SW 1271 (cell line): Measurements from ENCODE around the gene LRRC59.

Experiments used
- DNase-seq, 2 experiments: peaks; one replicate each; lab custom pipeline; 2025; lab: John Stamatoyannopoulos, UW

Gene LRRC59

GRCh38 chr17:50386510-50386909 is 10.8 kb downstream of the LRRC59 start:
- no peak for DNase-seq

DNA sequence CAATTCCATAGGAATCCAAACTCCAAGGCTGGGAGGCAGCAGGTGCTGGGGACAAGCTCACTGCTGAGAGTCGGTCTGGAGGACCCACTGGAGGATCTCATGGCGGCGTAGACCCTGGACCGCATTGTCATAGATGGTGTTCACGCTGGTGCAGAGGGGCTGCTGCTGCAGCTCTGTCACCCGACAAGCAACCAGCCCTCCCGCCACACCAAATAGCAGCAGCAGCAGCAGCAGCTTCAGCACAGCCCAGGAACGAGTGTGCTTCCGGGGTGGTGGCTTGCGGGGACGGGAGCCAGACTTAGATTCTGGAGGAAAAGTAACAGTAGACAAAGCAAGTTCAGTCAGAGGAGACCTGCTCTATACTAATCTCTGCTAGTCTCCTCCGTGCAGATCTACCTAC is 14.4 kb downstream of the LRRC59 start:
- no peak for DNase-seq

- DNase-seq, result no peak
Measured at GRCh38 chr17:50381920-50382319, 15.4 kb downstream of the LRRC59 start.

GRCh38 chr17:50381260-50381815 is 16.0 kb downstream of the LRRC59 start:
- no peak for DNase-seq

DNA sequence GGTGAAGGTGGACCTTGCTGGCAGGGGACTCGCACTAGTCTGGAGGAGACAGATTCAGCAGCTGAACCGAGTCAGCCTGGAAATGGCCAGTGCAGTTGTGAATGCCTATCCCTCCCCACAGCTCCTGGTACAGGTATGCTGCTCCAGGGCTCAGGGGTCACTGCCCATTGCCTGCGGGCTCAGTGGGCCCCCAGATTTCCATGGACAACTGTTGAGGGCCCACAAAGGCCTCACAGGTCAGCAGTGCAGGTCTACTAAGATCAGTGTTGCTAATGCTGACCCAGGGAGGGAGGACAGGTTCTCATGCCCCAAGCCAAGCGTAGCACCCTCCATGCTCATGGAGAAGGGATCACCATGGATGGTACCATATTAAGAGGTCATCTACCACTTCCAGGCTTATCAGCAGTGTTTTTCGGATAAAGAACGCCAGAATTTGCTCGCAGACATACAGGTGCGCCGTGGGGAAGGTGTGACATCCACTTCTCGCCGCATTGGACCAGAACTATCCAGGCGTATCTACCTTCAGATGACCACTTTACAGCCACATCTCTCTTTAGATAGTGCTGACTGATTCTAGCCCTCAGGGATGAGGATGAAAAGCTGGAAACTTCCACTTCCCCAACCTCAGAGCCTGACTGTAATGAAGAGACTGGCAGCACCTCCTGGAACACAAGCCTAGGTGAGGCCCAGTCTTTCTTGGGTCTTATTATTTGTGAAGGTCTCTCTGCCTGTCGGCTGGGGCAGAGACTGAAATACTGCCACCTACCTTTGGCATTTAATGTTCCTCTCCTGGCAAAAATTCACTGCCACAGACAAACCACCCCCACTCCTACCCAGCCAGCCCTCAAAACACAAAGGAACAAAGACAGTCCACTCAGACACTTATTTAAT is 16.7 kb downstream of the LRRC59 start:
- no peak for DNase-seq

DNA sequence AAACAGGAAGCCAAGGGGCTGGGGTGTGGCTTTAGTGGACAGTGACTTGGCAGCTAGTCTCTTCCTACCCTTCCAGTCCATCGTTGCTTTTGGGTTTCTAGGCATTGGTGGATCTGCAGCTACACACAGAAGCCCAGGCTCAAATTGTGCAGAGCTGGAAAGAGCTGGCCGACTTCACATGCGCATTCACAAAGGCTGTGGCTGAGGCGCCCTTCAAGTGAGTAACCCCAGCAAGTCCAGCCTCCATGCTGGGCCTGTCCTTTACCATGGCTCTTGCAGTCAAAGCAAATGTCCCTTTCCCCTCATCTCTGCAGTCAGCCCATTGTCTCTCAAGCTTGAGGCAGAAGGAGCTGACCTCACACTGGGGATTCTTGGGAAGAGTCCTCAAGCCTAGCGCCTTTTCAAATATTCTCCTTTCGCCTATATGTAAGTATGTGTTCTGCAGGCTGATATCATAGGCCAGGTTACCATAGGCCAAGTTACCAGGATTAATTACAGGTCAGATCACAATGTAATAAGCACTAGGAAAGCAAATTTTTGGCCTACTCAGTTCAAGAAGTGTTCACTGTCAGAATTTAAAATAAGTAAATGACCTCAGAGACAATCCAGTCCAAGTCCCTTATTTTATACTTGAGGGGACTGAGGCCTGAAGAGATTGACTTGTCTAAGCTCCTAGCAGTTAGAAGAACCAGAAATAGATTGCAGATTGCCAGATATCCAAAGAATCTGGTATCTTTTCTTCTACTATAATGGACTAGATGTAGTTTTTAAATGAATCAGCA is 17.8 kb downstream of the LRRC59 start:
- no peak for DNase-seq

- DNase-seq, result no peak
Measured at GRCh38 chr17:50375858-50376538, 21.3 kb downstream of the LRRC59 start.

DNA sequence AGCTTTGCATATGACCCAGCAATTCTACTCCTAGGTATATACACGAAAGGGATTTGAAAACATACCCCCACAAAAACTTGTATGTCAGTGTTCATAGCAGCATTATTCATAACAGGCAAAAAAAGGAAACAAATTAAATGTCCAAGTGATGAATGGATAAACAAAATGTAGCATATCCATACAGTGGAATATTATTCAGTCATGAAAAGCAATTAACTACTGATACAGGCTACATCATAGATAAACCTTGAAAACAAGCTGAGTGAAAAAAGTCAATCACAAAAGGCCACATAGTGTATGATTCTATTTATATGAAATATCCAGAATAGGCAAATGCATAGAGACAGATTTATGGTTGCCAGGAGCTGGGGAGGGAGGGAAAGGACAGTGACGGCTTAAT is 23.6 kb downstream of the LRRC59 start:
- DNase-seq, result no peak

DNA sequence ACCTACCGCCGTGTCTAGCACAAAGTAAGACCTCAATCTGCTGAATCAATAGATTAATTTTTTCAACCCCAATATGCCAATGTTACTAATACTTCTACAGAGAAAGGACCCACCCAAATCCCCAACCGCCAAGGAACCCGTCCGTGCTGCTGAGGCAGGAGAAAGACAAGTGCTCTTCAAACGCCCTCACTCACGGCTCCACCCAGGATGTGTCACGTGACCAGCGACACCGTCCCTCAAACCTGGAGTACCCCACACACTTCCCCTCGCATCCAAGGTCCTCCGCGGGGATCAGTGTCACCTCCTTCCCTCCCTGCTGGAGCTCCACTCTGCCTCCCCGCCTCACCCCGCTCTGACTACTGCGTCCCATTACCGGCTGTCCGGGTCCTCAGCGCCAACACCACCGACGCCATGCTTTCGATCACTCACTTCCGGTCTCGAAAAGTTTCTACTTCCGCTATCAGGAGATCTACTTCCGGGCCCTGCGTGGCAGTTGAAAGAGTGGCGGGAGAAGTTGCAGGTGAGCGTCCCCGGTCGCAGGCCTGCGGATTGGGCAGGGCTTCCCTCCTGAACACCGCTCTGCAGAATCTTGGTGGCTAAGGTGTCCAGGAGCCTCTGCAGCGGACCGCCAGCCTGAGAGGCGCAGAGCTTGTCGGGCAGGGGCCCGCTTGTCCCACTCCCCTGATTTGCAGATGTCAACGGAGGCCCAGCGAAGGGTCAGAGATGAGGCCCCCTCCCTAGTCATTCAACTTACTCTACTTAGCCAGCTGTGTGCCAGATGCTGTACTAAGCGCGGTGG is 24.4 kb downstream of the LRRC59 start, which contains the start of the genes EME1 and MRPL27:
Gene EME1, plus strand, starts transcription at position 472 of the 799 bp plus-strand sequence. CDS start 1,980 bp downstream, outside the sequence.
Gene MRPL27, minus strand, starts transcription at position 427 of the 799 bp plus-strand sequence. Its CDS starts 14 bp downstream, at position 413.
- DNase-seq, result peak; percentile 87 to 92

GRCh38 chr17:50372222-50372757 is 25.0 kb downstream of the LRRC59 start:
- no peak for DNase-seq

DNA sequence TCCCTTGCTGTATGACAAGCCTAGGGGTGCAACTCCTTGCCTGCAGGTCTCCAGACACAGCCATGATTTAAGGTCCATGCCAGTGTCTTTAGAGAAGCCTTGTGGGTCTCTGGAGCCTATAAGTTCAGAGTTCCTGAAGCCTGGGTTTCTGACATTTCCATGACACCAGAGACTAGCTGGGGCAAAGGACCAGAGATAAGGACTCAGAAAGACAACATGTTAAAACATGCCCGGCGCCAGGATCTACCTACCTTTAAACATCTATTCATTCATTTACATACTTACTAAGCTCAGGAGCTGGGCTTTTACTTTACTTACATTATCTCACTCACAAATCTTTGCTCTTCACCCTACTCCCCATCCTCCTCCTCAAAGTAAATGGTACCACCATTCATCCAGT is 25.8 kb downstream of the LRRC59 start:
- DNase-seq, result no peak

- no peak for DNase-seq
Measured at GRCh38 chr17:50370052-50370451, 27.3 kb downstream of the LRRC59 start.

GRCh38 chr17:50367401-50367800 is 29.9 kb downstream of the LRRC59 start:
- no peak for DNase-seq

DNA sequence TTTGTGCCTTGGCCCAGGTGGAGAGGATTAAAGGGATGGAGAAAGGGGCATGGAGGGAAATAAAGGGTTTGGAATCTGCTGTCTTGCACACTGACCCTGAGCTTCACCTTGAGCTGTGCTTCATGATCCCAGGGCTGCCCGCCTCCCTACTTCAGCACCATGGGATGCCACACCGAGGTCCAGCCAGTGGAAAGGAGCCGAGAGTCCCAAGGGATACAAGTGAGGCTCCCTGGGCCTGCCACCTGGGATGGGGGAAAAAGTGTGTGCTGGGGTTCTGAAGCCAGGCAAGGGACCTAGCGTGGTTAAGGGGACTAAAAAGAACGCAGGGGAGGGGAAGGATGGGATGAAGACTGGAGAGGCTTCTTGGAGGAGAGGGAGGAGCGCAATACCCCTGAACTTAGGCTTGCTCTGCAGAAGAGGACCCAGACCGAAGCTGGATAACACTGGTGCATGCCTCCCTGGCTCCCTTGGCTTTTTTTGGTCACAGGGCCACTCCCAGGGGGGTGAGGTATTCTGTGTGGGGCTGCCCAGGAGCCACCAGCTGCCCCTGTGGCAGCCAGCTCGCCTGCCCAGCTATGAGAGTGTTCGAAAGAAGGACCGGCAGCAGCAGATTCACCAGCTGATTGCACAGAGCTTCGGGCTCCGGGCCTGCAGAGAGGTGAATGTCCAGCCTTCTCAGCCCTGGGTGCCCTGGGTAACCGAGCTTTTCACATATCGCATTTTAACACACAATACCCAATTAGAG is 31.5 kb downstream of the LRRC59 start:
- no peak for DNase-seq

DNA sequence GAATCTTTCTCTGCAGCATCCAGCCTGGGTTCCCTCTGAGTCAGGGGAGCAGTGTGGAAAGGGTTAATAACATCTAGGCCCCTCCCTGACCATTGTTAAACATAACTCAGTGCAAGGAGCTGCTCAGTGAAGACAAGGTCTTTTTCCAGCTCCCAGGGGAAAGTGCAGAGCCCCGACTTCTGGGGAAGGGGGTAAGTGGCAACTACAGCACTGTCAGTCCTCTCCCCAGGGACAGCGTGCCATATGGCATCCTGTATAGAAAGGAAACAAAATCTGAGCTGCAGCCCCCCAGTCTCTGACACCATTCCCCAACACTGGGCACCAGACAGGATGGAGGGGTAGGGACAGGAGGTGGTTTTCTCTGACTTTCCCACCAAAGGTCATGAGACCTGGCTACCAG is 32.2 kb downstream of the LRRC59 start:
- no peak for DNase-seq

GRCh38 chr17:50364715-50365114 is 32.6 kb downstream of the LRRC59 start:
- no peak for DNase-seq

- DNase-seq, result no peak
Measured at GRCh38 chr17:50364061-50364458, 33.3 kb downstream of the LRRC59 start.

DNA sequence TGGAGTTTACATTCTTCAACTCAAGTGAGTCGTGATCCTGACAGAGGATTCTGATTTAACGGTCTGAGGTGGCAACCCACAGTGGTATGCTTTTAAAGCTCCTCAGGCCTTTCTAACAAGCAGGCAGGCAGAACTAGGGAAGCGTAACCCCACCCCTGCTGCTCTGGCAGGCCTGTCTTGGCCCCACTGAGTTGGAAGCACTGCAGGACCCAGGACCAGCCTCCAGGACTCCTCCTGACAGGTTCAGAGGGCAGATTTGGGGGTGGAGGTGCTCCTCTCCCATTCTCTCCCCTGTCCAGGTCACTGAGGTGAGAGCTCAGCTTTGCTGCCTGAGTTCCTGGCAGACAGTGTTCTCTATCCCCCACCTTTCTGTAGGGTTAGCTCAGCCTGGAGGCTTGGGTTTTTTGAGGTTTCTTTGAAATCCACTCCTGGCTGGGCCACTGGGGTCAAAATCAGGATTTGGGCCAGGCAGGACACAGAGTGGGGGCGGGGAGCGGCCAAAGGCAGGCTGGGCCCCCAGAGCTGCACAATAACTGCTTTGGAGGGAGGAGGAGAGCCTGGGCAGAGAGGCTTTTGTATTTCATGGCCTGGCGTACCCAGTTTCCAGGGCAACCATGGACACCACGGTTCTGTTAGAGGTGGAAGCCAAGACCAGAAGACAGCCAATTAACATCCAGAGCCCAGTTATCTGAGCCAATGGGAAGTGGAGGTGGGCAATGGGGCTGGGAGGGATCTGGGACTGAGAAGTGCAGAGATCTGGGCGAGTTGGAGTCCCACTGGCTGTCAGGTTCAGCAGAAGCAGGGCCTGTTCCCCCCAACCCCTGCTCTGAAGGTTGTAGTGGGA is 33.9 kb downstream of the LRRC59 start:
- DNase-seq, result no peak

GRCh38 chr17:50362661-50363060 is 34.7 kb downstream of the LRRC59 start:
- no peak for DNase-seq
